Osteocyte (in vitro differentiated cells): ENCODE measurements around the gene PLA2G4E. TPM values are rescaled to one million over a fixed set of nuclear protein-coding genes. Genes with fewer than 3 reads are reported as not detected.

ENCODE experiments used
- DNase-seq: peaks from one replicate; pipeline ENCODE4 v3.0.0; 2021; ENCODE audit warnings: mixed read lengths; ENCODE audit not compliant: unreplicated experiment; ENCODE audit errors: extremely low spot score
- H3K27ac Mint-ChIP-seq: one replicate; pipeline ENCODE4 v1.8.0; 2021; ENCODE audit warnings: mild to moderate bottlenecking, mixed read lengths; ENCODE audit not compliant: unreplicated experiment
- H3K27me3 Mint-ChIP-seq: one replicate; pipeline ENCODE4 v1.8.0; 2021; ENCODE audit warnings: mixed read lengths; ENCODE audit not compliant: unreplicated experiment
- H3K36me3 Mint-ChIP-seq: one replicate; pipeline ENCODE4 v1.8.0; 2021; ENCODE audit warnings: mixed read lengths; ENCODE audit not compliant: unreplicated experiment
- H3K4me1 Mint-ChIP-seq: one replicate; pipeline ENCODE4 v1.8.0; 2021; ENCODE audit warnings: mixed read lengths; ENCODE audit not compliant: unreplicated experiment
- H3K4me3 Mint-ChIP-seq: one replicate; pipeline ENCODE4 v1.8.0; 2021; ENCODE audit warnings: mild to moderate bottlenecking, moderate library complexity, mixed read lengths; ENCODE audit not compliant: unreplicated experiment
- H3K9me3 Mint-ChIP-seq: one replicate; pipeline ENCODE4 v1.8.0; 2021; ENCODE audit warnings: mixed read lengths; ENCODE audit not compliant: unreplicated experiment
- CTCF ChIP-seq: fragments of 200-600 bp; sonication (generic); IDR thresholded peaks from 2 replicates; pipeline ENCODE4 v1.5.0; 2021; ENCODE audit warnings: antibody characterized with exemption, mild to moderate bottlenecking, moderate library complexity
- total RNA-seq: library from RNA; stranded (reverse); gene quantifications from 2 replicates; pipeline ENCODE4 v1.2.1, GENCODE V29; 2021

Gene PLA2G4E
- total RNA-seq, 1 donor from 2014 or later, result not detected

DNA sequence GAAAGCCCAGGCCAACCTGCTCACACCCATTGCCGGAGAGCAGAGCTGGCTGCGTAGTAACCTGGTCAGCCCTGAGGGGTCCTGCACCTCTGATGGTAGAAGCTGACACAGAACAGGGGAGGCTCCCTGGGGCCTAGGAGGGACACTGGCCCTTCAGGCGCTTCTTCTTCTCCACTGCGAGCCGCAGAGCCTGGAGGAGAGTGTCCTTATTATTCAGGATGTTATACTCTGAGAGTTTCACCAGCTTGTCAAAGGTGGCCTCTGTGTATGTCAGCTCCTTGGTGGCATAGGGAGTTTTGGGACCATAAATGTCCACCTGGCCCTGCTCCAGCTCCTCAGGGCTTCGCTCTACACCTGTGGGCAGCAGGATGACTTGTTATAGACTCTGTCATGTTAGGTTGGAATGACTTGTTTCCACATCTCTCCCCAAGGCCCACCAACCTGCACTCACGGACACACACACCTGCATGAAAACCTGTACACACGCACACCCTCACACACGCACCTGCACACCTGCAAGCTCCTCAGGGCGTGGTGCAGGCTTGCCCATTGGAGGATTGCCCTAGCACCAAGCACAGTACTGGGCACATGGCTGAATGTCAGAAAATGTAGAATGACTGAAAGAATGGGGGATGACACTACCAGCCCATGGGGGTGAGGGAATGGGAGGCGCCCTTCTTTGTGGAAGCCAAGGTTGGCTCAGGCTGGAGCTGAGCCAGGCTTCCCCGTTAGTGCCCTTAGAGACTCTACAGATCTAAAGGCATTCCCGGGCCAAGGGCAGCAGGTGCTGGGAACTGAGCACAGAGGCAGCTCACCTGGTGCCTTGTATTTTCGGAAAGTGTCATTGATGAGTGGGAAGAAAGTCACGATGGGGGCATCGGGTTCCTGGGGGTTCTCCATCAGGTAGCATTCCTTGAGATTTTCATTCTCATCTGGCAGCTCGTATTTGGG lies 36.9 kb downstream of the PLA2G4E start:
- DNase-seq, result no peak
- H3K27ac Mint-ChIP-seq, result no peak overlapping the region
- H3K36me3 Mint-ChIP-seq, result no peaks in the 10 kb centered on the region
- peaks cover 11% of the 10 kb centered on the region for H3K27me3 Mint-ChIP-seq
- peaks cover 7% of the 10 kb centered on the region for H3K4me1 Mint-ChIP-seq
- H3K4me3 Mint-ChIP-seq, result no peak overlapping the region
- TF ChIP-seq CTCF, result no peak
- H3K9me3 Mint-ChIP-seq, result no peaks in the 10 kb centered on the region

DNA sequence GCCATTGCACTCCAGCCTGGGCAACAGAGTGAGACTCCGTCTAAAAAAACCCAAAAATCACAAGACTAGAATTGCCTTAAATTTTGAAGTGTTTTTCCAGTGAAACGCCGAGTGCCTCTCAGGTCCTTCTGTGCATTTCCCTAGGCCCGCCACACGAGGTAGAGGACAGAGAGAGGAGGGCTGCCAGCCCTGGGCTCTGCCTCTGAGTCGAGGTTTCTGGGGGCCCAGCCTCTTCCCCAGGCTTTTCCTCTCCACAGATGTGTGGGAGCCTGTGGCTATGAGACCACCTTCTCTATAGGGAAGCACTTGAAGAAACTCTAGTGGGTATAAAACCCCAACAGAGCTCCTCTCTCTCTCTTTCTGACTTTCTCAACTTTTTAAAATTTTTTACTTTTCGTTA lies 37.6 kb downstream of the PLA2G4E start:
- peaks cover 7% of the 10 kb centered on the region for H3K4me1 Mint-ChIP-seq
- TF ChIP-seq CTCF, result no peak
- H3K9me3 Mint-ChIP-seq, result no peaks in the 10 kb centered on the region
- H3K27ac Mint-ChIP-seq, result no peak overlapping the region
- no peak for DNase-seq
- no peaks in the 10 kb centered on the region for H3K36me3 Mint-ChIP-seq
- H3K4me3 Mint-ChIP-seq, result no peak overlapping the region
- H3K27me3 Mint-ChIP-seq, result peaks cover 7% of the 10 kb centered on the region

DNA sequence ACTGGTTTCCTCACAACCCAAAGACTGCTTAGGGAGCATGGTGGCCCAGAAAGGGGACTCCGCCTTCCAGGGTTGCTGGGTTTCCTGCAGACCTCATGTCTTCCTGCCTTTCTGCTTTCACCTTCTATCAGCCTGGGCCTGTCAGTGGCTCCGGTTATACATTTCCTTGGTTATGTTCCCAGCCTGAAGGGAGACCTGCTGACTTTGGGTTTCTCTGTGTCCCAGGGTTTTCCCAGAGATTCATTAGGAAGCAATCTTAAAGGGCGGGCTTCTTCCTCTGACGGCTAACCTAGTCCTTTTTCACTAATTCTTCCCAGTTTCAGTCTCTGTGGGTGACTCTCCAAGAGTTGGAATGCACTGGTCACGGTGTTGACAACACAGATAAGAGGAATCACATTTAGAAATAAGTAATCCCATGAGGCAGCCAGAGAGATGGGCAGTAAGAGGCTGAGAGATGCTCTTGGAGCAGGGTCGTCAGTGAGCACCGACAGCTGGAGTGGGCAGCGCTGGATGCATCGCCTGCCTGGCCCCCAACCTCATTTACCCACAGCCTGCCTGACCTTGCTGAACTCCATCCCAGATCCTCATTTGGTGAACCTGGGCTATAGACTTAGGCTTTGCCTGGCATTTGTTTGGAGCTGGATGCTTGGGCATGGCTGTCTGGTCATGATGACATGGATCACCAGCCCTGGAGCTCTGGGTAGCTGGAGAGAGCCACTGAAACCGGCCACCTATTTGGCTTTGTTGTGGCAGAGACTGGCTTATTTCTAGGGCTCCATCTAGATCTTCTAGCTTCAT lies 38.5 kb downstream of the PLA2G4E start:
- H3K36me3 Mint-ChIP-seq, result no peaks in the 10 kb centered on the region
- peaks cover 7% of the 10 kb centered on the region for H3K4me1 Mint-ChIP-seq
- H3K27ac Mint-ChIP-seq, result no peak overlapping the region
- H3K9me3 Mint-ChIP-seq, result no peaks in the 10 kb centered on the region
- no peak for DNase-seq
- TF ChIP-seq CTCF, result no peak
- peaks cover 13% of the 10 kb centered on the region for H3K27me3 Mint-ChIP-seq
- no peak overlapping the region for H3K4me3 Mint-ChIP-seq

- Mint-ChIP-seq H3K27me3 (peaks cover 14% of the 10 kb centered on the region), H3K4me1 (peaks cover 7% of the 10 kb centered on the region), H3K27ac (no peak overlapping the region), H3K36me3 (no peaks in the 10 kb centered on the region), H3K4me3 (no peak overlapping the region), H3K9me3 (no peaks in the 10 kb centered on the region)
- DNase-seq, result no peak
- TF ChIP-seq CTCF, result no peak
Measured at GRCh38 chr15:41981371-41982132, 39.3 kb downstream of the PLA2G4E start.
